ENCODE results near the gene ARRDC2. TPM values are rescaled to one million over a fixed set of nuclear protein-coding genes. Genes with fewer than 3 reads are reported as not detected.

The ARRDC2 gene
- total RNA-seq (10 to 100 TPM; 40.6 to 60.5 TPM), polyA plus RNA-seq (100 to 1,000 TPM in 1 of 2 donors, 10 to 100 TPM in 1; 82.5 to 104 TPM)
- long read RNA-seq, donor 1, transcript ARRDC2-201 (8 exons, 2,503 nt): minor isoform, 17 of 71 reads
- long read RNA-seq, donor 1, transcript ARRDC2-202 (8 exons, 2,528 nt): major isoform, 21 of 71 reads
- long read RNA-seq, donor 1, partial matches to known transcripts: 25 of 71 reads
- long read RNA-seq, donor 1, other reads (novel, unspliced or antisense): 6 of 71 reads
- long read RNA-seq, donor 2, transcript ARRDC2-202 (8 exons, 2,528 nt): major isoform, 38 of 74 reads
- long read RNA-seq, donor 2, transcript ARRDC2-201 (8 exons, 2,503 nt): minor isoform, 8 of 74 reads
- long read RNA-seq, donor 2, partial matches to known transcripts: 18 of 74 reads
- long read RNA-seq, donor 2, other reads (novel, unspliced or antisense): 6 of 74 reads

DNA sequence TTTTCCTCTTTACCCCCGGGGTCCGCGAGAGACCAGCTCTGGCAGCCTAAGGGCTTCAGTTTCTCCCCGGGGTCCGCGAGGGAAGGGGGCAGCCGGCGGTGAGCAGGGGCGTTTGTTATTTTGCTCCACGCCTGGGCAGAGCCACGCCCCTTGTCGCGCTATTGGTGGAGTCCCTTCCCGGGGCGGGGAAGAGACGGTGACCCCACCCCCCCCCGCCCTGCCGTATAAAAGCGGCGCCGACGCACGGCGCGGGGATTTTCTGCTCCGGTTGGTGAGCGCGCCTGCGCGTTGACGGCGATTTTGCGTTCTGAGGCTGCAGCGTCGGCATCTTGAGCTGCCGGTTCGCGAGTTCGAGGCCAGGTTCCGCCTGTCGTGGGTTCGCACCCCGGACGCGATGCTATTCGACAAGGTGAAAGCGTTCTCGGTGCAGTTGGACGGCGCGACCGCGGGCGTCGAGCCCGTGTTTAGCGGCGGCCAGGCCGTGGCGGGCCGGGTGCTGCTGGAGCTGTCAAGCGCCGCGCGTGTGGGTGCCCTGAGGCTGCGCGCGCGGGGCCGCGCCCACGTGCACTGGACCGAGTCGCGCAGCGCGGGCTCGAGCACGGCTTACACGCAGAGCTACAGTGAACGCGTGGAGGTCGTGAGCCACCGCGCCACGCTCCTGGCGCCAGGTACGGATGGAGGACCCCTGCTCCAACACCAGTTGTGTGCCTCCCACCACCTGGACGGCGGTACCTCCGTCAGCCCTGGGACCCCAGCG lies at the start of gene ARRDC2:
Gene ARRDC2 (plus strand): TSS at position 254 of the 757 bp plus-strand sequence. CDS start 141 bp downstream, at position 395.
- H3K4me3 ChIP-seq (ENCODE audit: low read length in 2 of 2): peak within 1 kb of the TSS; percentile 16 to 34
- H3K4me1 ChIP-seq (ENCODE audit: control insufficient read depth in 1 of 2, insufficient read depth in 2 of 2, low read length in 2 of 2): no peaks in the 10 kb centered on the region
- WGBS, 2 donors: 13 to 21% methylated on average over 81 to 92 of the region's 92 CpGs
- H3K27me3 ChIP-seq (ENCODE audit: control insufficient read depth in 1 of 2, insufficient read depth in 2 of 2, low read length in 1 of 2): no peaks in the 10 kb centered on the region
- H3K36me3 ChIP-seq (ENCODE audit: control insufficient read depth in 1 of 2, insufficient read depth in 2 of 2, low read length in 1 of 2): peaks cover 3 to 8% of the 10 kb centered on the region in 2 donors
- no peaks in the 10 kb centered on the region for H3K9me3 ChIP-seq (ENCODE audit: control insufficient read depth, low read length)
- DNase-seq (peak; percentile 96), ATAC-seq (ENCODE audit: low FRiP score) (peak; percentile 94)
- H3K27ac ChIP-seq (ENCODE audit: low read depth in 1 of 2, low read length in 2 of 2): peak within 1 kb of the TSS in 1 of 2 donors; percentile 63
- intact Hi-C loops (cut with DNase I): loop anchor here (1.0 to 10.0 kb wide), 3 partner anchors 50 to 147 kb away; partner anchors contain the start of gene PIK3R2 (in 2 of the 2)

DNA sequence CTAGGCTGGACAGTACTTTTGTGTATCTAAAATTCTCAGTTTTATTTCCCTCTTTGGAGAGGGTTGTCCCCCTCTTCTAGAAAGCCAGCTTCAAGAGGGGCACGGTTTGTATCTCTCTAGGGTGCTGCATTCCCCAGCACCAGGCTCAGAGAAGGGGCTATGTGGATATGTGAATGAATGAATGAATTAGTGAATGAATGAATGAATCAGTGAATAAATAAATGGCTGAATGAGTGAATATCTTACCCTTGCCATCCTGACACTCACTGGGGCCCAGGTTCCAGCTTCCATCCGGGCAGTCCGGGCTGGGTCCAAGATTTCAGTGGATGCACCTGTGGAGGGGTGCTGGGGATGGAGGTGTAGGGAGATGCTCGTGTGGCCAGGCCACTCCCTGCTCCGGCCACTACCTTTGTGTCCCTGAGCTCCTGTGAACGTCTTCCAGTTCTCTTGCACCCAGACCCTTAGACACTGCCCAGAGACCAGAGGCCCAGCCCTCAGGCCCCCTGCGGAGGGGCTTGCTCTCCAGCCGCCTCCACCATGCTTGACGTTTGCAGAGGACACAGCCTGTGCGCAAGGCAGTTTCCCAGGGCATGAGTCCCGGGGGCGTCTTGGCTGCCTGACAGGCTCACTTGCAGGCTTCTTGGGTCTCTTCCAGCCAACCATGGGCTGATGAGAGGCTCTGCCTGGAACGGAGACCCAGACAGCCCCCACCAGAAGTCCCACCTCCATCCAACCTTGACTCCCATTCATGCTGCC lies 43.9 kb upstream of the ARRDC2 start:
- Histone ChIP-seq H3K9me3 (ENCODE audit: control insufficient read depth, low read length) (no peaks in the 10 kb centered on the region), H3K4me3 (ENCODE audit: low read length in 2 of 2) (no peak overlapping the region), H3K4me1 (ENCODE audit: control insufficient read depth in 1 of 2, insufficient read depth in 2 of 2, low read length in 2 of 2) (no peaks in the 10 kb centered on the region), H3K36me3 (ENCODE audit: control insufficient read depth in 1 of 2, insufficient read depth in 2 of 2, low read length in 1 of 2) (no peaks in the 10 kb centered on the region), H3K27ac (ENCODE audit: low read depth in 1 of 2, low read length in 2 of 2) (no peak overlapping the region), H3K27me3 (ENCODE audit: control insufficient read depth in 1 of 2, insufficient read depth in 2 of 2, low read length in 1 of 2) (peaks cover 0 to 4% of the 10 kb centered on the region in 2 donors)
- ATAC-seq (ENCODE audit: low FRiP score) (no peak), DNase-seq (no peak)
- intact Hi-C loops (cut with DNase I): no loop called here
- WGBS, 2 donors: 35 to 37% methylated on average over 13 of the region's 13 CpGs

DNA sequence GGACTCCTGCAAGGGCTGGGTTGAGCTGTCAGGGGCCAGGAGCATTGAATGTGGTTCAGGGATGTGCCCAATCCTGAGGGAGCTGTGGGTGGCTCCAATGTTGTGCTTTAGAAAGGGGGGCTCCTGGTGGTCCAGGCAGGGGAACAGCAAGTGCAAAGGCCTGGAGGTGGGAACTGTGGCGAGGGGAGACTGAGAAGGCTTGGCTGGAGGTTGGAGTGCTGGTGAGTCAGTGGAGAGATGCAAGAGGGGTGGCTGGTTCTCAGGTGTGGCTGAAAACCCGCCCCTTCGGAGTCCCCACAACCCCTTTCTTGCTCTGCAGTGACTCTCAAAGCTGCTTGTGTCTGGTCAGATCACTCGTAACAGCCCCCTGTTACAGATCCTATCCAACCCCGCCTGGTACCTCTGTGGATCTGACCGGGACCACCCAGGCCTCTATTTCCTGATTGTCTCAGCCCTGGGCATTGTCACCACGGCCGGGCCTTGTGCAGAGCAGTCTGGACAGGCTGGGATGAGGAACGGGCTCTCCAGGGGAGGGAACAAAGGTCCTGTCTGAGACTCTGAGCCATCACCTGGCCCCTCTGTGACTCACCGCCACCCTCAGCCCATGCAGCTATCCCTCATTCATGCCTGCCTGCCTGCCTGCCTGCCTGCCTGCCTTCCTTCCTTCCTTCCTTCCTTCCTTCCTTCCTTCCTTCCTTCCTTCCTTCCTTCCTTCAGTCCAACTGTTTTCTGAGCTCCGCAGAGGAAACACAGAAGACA lies 42.4 kb upstream of the ARRDC2 start:
- no peak overlapping the region for H3K4me3 ChIP-seq (ENCODE audit: low read length in 2 of 2)
- no peaks in the 10 kb centered on the region for H3K36me3 ChIP-seq (ENCODE audit: control insufficient read depth in 1 of 2, insufficient read depth in 2 of 2, low read length in 1 of 2)
- intact Hi-C loops (cut with DNase I): no loop called here
- DNase-seq (no peak), ATAC-seq (ENCODE audit: low FRiP score) (no peak)
- peaks cover 0 to 4% of the 10 kb centered on the region in 2 donors for H3K27me3 ChIP-seq (ENCODE audit: control insufficient read depth in 1 of 2, insufficient read depth in 2 of 2, low read length in 1 of 2)
- H3K4me1 ChIP-seq (ENCODE audit: control insufficient read depth in 1 of 2, insufficient read depth in 2 of 2, low read length in 2 of 2): no peaks in the 10 kb centered on the region
- no peak overlapping the region for H3K27ac ChIP-seq (ENCODE audit: low read depth in 1 of 2, low read length in 2 of 2)
- H3K9me3 ChIP-seq (ENCODE audit: control insufficient read depth, low read length): no peaks in the 10 kb centered on the region
- WGBS, 2 donors: 60 to 62% methylated on average over 10 to 11 of the region's 11 CpGs

DNA sequence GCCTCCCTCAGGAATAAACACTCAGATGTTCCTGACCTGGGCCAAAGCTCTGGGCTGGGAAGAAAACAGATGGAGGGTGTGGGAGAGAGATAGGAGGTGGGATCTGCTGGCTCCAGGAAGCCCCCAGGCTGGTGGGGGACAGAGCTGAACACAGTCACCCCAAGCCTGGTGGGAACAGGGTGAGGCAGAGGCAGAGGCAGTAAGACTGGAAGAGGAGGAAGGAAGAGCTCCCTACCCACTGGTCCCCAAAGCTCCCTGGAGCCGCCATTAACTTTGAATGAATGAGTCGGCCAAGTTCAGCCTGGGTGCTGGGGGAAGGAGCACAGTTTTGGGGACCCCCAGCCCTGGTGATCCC lies 41.9 kb upstream of the ARRDC2 start:
- DNase-seq: peak in 1 of 2 donors; percentile 57
- H3K4me1 ChIP-seq (ENCODE audit: control insufficient read depth in 1 of 2, insufficient read depth in 2 of 2, low read length in 2 of 2): no peaks in the 10 kb centered on the region
- no peaks in the 10 kb centered on the region for H3K36me3 ChIP-seq (ENCODE audit: control insufficient read depth in 1 of 2, insufficient read depth in 2 of 2, low read length in 1 of 2)
- no peak overlapping the region for H3K4me3 ChIP-seq (ENCODE audit: low read length in 2 of 2)
- H3K27me3 ChIP-seq (ENCODE audit: control insufficient read depth in 1 of 2, insufficient read depth in 2 of 2, low read length in 1 of 2): peaks cover 0 to 4% of the 10 kb centered on the region in 2 donors
- no peak for ATAC-seq (ENCODE audit: low FRiP score)
- no peaks in the 10 kb centered on the region for H3K9me3 ChIP-seq (ENCODE audit: control insufficient read depth, low read length)
- H3K27ac ChIP-seq (ENCODE audit: low read depth in 1 of 2, low read length in 2 of 2): no peak overlapping the region
- WGBS, 2 donors: 73 to 74% methylated on average over 2 of the region's 2 CpGs
- intact Hi-C loops (cut with DNase I): no loop called here

DNA sequence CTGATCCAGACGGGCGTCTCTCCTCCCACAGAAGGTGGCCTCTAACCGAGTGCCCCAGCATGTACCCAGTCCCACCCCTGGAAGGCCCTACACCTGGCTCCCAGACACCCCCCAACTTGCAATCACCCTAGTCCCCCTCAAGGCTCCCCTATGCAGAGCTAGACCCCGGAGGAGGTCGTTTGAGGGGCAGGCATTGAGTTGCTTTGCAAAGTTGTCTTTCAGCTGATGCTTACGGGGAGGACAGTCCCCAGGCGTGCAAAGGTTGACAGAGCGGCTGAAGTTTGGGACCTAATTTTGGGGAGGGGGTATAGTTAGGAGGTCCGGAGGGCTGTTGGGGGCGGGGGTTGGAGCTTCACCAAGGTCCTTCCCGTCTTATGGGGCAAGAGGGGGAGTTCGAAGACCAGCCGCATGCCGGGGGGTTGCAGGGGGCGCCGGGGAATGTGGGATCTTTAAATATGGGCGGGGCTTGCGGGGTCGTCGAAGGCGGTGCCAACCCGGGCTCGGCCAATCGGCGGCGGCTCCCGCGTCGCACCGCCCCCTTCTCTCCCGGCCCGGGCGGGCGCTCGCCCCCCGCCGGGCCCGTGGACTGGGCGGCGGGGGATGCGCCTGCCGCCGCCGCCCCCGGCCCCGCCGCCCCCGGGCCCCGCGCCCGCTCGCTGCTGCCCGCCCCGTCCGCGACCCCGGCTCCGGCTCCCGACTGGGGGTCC lies 41.3 kb upstream of the ARRDC2 start, which contains the start of gene KCNN1:
Gene KCNN1 (plus strand): TSS at position 558 of the 707 bp plus-strand sequence. CDS start 6,782 bp downstream, outside the sequence.
- H3K27me3 ChIP-seq (ENCODE audit: control insufficient read depth in 1 of 2, insufficient read depth in 2 of 2, low read length in 1 of 2): peaks cover 0 to 4% of the 10 kb centered on the region in 2 donors

DNA sequence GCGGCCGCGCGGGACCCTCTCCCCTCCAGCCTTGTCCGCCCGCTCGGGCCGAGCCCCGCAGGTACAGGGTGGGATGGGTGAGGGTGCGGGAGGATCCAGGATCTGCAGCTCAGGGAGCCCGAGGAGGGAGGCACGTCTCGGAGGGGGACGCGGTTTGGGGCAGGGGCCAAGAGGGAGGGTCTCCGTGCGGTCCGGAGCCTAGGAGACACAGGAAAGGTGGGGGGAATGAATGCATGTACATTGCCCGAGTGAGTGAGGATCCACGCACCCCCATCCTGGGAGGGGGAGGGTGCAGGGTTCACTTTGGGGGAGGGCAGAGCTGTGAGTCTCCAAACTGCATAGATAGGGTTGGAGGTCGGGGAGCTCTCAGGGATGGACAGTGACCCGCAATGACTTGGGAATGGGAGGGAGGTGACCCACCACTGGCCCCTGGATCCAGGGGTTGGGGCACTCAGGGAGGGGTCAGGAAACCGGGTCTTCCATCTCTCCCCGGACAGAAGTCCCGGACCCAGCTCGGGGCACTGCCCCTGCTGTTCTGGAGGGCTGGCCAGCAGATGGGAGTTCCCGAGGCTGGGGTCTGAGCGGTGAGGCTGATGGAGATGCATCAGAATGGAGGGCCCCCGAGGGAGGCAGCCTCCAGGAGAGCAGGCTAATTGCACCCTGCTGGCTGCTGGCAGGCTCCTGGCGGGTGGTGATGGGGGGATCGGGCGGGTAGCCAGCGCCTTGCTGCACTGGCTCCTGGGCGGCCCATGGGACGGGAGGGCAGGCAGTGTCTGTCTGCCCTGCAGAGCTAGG lies 40.5 kb upstream of the ARRDC2 start:
- peaks cover 0 to 4% of the 10 kb centered on the region in 2 donors for H3K27me3 ChIP-seq (ENCODE audit: control insufficient read depth in 1 of 2, insufficient read depth in 2 of 2, low read length in 1 of 2)
- intact Hi-C loops (cut with DNase I): no loop called here
- ATAC-seq (ENCODE audit: low FRiP score) (no peak), DNase-seq (no peak)
- 1 to 4% methylated on average over 33 to 35 of the region's 35 CpGs for WGBS, 2 donors
- no peaks in the 10 kb centered on the region for H3K4me1 ChIP-seq (ENCODE audit: control insufficient read depth in 1 of 2, insufficient read depth in 2 of 2, low read length in 2 of 2)
- H3K9me3 ChIP-seq (ENCODE audit: control insufficient read depth, low read length): no peaks in the 10 kb centered on the region
- peak overlapping the region in 1 of 2 donors; percentile 1 for H3K4me3 ChIP-seq (ENCODE audit: low read length in 2 of 2)
- no peak overlapping the region for H3K27ac ChIP-seq (ENCODE audit: low read depth in 1 of 2, low read length in 2 of 2)
- no peaks in the 10 kb centered on the region for H3K36me3 ChIP-seq (ENCODE audit: control insufficient read depth in 1 of 2, insufficient read depth in 2 of 2, low read length in 1 of 2)

More for the DNA sequence above, 41.3 kb upstream of the ARRDC2 start, which contains the start of gene KCNN1:
- DNase-seq (no peak), ATAC-seq (ENCODE audit: low FRiP score) (no peak)
- H3K9me3 ChIP-seq (ENCODE audit: control insufficient read depth, low read length): no peaks in the 10 kb centered on the region
- H3K4me3 ChIP-seq (ENCODE audit: low read length in 2 of 2): peak within 1 kb of the TSS in 1 of 2 donors; percentile 1
- 5 to 12% methylated on average over 17 to 59 of the region's 59 CpGs for WGBS, 2 donors
- intact Hi-C loops (cut with DNase I): no loop called here
- no peaks in the 10 kb centered on the region for H3K4me1 ChIP-seq (ENCODE audit: control insufficient read depth in 1 of 2, insufficient read depth in 2 of 2, low read length in 2 of 2)
- no peak within 1 kb of the TSS for H3K27ac ChIP-seq (ENCODE audit: low read depth in 1 of 2, low read length in 2 of 2)
- no peaks in the 10 kb centered on the region for H3K36me3 ChIP-seq (ENCODE audit: control insufficient read depth in 1 of 2, insufficient read depth in 2 of 2, low read length in 1 of 2)

DNA sequence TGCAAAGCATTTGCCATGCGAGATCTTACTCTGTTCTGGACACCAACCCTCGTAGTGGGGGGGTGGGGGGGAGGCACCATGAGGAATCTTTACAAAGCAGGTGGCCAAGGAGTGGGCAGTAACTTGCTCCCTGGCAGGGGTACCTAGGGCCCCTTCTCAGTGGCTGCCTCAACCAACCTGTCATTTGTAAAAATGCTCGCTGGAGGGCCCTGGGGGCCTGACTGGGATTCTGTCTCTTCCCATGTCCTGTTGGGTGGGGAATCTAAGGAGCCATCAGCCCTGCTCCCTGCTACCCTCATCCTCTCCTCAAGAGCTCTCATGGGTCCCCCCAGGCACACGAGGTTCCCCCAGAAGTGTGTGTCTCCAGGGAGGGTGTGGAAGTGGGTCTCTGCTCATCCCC lies 39.6 kb upstream of the ARRDC2 start:
- no peak for DNase-seq
- H3K9me3 ChIP-seq (ENCODE audit: control insufficient read depth, low read length): no peaks in the 10 kb centered on the region
- H3K27me3 ChIP-seq (ENCODE audit: control insufficient read depth in 1 of 2, insufficient read depth in 2 of 2, low read length in 1 of 2): peaks cover 0 to 4% of the 10 kb centered on the region in 2 donors
- H3K36me3 ChIP-seq (ENCODE audit: control insufficient read depth in 1 of 2, insufficient read depth in 2 of 2, low read length in 1 of 2): no peaks in the 10 kb centered on the region
- no peak overlapping the region for H3K27ac ChIP-seq (ENCODE audit: low read depth in 1 of 2, low read length in 2 of 2)
- no peak for ATAC-seq (ENCODE audit: low FRiP score)
- intact Hi-C loops (cut with DNase I): no loop called here
- WGBS, 2 donors: 61 to 74% methylated on average over 4 of the region's 4 CpGs
- no peak overlapping the region for H3K4me3 ChIP-seq (ENCODE audit: low read length in 2 of 2)
- H3K4me1 ChIP-seq (ENCODE audit: control insufficient read depth in 1 of 2, insufficient read depth in 2 of 2, low read length in 2 of 2): no peaks in the 10 kb centered on the region

Data from aorta (tissue), 5 donors.